A204.1 (cell line): ENCODE results near the gene VDAC1.
"Not testable (repeated sequence)": the region's sequence is repeated elsewhere in the genome, so short reads cannot be mapped to it uniquely, and the experiment has no call there.

Source experiments
- FAIRE-seq: peaks from 2 replicates; lab custom pipeline; 2012; peaks lifted over from hg19 to GRCh38; lab: Jason Lieb, UNC

VDAC1 gene

GRCh38 chr5:133995341-133995740 lies 9.4 kb downstream of the VDAC1 start:
- FAIRE-seq = no peak

GRCh38 chr5:133994990-133995333 lies 9.8 kb downstream of the VDAC1 start:
- FAIRE-seq = no peak

GRCh38 chr5:133994297-133994989 lies 10.3 kb downstream of the VDAC1 start:
- no peak for FAIRE-seq

GRCh38 chr5:133993185-133993936 lies 11.4 kb downstream of the VDAC1 start:
- no peak for FAIRE-seq

- no peak for FAIRE-seq
Observed at GRCh38 chr5:133992429-133993155, 12.2 kb downstream of the VDAC1 start.

GRCh38 chr5:133991171-133991910 lies 13.4 kb downstream of the VDAC1 start:
- no peak for FAIRE-seq

GRCh38 chr5:133990396-133990795 lies 14.4 kb downstream of the VDAC1 start:
- no peak for FAIRE-seq

- FAIRE-seq = no peak
Observed at GRCh38 chr5:133985540-133986180, 19.1 kb downstream of the VDAC1 start.

- FAIRE-seq = no peak
Observed at GRCh38 chr5:133983674-133984073, 21.1 kb downstream of the VDAC1 start.

- FAIRE-seq = no peak
Observed at GRCh38 chr5:133981714-133982113, 23.1 kb downstream of the VDAC1 start.

GRCh38 chr5:133980652-133981051 lies 24.1 kb downstream of the VDAC1 start:
- no peak for FAIRE-seq

- no peak for FAIRE-seq
Observed at GRCh38 chr5:133978943-133979342, 25.8 kb downstream of the VDAC1 start.

- no peak for FAIRE-seq
Observed at GRCh38 chr5:133977858-133978257, 26.9 kb downstream of the VDAC1 start.

GRCh38 chr5:133977161-133977787 lies 27.5 kb downstream of the VDAC1 start:
- no peak for FAIRE-seq

GRCh38 chr5:133975546-133975945 lies 29.2 kb downstream of the VDAC1 start:
- not testable (repeated sequence) for FAIRE-seq

GRCh38 chr5:133974142-133974541 lies 30.6 kb downstream of the VDAC1 start:
- FAIRE-seq = no peak

- FAIRE-seq = no peak
Observed at GRCh38 chr5:133970325-133970909, 34.4 kb downstream of the VDAC1 start.

- no peak for FAIRE-seq
Observed at GRCh38 chr5:133969654-133970324, 35.0 kb downstream of the VDAC1 start.

GRCh38 chr5:133968204-133968980 lies 36.4 kb downstream of the VDAC1 start, which contains the start of gene C5orf15:
C5orf15 (minus strand) TSS chr5:133968625; CDS start chr5:133968584, 41 bp downstream.
- FAIRE-seq = peak; percentile 96
